Right lobe of liver (tissue), 4 donors: Measurements from ENCODE around the gene RNF157.

ENCODE experiments used
- CTCF ChIP-seq, 4 donors: fragments of 200-600 bp in 3 of 4; fragments of 450-650 bp in 1 of 4; IDR thresholded peaks; one replicate each; pipeline versions ENCODE4 v1.5.1 to v1.8.0; 2016 to 2022; ENCODE audit warnings: antibody characterized with exemption in 4 of 4, mild to moderate bottlenecking in 2 of 4
- POLR2A ChIP-seq: fragments of 450-650 bp; IDR thresholded peaks from one replicate; pipeline ENCODE4 v1.6.1; 2017; ENCODE audit warnings: antibody characterized with exemption, mild to moderate bottlenecking
- donor health status: DM: no; HTN: no; CAD: no.
- donor health status: DM: no; HTN: no; CAD: no.
- donor health status: DM: no; HTN: yes; CAD: no.

- TF ChIP-seq CTCF (IDR thresholded peaks at IDR 0.05) = no peak
- no peak for TF ChIP-seq POLR2A
Observed at GRCh38 chr17:76233588-76234353, 6.5 kb downstream of the RNF157 start.
